ENCODE measurements around the gene SUMF2.
A peak's percentile ranks its signal among the peaks of the same experiment; 100 is the strongest.
"Not testable (repeated sequence)": the region's sequence is repeated elsewhere in the genome, so short reads cannot be mapped to it uniquely, and the experiment has no call there.

Gene SUMF2

DNA sequence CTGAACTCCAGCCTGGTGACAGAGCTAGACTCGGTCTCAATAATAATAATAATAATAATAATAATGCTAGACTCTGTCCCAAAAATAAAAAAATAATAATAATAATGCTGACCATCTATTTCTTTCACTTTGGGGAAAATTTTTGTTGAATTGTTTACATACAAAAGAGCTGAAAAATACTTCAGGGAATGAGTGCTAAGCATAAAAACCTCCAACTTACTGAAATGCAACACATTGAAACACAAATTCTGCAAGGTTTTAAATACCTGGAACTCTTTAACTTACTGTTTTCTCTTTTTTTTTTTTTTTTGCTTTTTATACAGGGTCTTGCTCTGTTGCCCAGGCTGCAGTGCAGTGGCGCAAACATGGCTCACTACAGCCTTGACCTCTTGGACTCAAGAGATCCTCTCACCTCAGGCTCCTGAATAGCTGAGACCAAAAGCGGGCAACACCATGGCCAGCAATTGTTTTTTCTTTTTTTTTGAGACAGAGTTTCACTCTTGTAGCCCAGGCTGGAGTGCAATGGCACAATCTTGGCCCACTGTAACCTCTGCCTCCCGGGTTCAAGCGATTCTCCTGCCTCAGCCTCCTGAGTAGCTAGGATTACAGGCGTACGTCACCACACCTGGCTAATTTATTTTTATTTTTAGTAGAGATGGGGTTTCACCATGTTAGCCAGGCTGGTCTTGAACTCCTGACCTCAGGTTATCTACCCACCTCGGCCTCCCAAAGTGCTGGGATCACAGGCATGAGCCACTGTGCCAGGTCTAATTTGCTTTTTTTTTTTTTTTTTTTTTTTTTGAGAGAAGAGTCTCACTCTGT lies 34.3 kb downstream of the SUMF2 start:
- not testable (repeated sequence) for H3K4me3 ChIP-seq

GRCh38 chr7:56099653-56100052 lies 35.6 kb downstream of the SUMF2 start:
- no peak overlapping the region for H3K27ac ChIP-seq
- H3K4me3 ChIP-seq: no peak overlapping the region

More for the DNA sequence above, 34.3 kb downstream of the SUMF2 start:
- H3K27ac ChIP-seq: peak overlapping the region in 2 of 21 experiments; percentile 16 to 17

GRCh38 chr7:56104138-56104537 lies 40.1 kb downstream of the SUMF2 start:
- not testable (repeated sequence) for H3K4me3 ChIP-seq, H3K27ac ChIP-seq

- peak overlapping the region; percentile 78 to 94 (median 82) for H3K4me3 ChIP-seq
- H3K27ac ChIP-seq: peak overlapping the region in 20 of 21 experiments; percentile 66 to 98 (median 88)
Observed at GRCh38 chr7:56105508-56105907, 41.4 kb downstream of the SUMF2 start.

DNA sequence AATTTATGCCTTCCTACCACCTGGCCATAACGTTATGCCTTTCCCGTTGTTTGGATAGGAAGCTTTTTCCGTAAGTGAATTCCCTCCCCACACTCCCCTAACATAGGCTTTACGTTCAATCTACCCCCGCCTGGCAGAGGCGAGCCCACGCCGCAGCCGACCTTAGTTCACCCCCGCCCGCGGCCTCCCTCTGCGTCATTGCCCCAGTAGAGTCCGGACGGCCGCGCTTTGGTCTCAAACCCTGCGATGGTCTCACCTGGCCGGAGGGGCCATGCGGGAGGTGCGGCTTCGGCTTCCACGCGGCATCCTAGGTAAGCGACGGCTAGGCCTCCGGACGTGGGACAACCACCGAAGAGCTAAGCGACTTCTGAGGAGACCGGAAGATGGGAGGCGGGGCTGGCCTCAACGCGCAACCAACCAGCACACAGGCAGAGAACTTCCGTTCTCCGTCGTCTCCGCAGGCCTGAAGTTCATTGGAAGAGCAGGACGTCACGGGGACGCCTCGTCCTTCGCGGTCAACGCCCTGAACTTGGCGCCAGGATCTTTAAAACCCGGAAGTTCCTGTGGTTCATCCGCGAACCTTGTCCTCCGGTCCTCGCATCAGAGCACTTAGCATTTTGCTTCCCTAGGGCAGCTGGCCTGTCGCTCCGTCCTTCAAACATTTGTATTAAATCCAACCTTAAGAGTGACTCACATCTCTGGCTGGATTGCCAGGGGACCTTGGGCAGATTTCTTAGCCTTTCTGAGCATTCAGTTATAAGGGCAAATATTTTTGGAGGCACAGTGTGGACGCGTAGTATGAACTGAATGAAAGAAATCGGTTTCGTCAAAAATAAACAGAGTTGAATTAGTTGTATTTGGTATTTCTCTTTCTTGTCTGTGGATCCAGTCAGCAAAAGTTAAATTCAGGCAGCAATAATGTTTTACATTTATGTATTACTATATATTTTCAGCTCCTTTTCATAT lies 42.3 kb downstream of the SUMF2 start, which contains the start of gene CHCHD2:
Gene CHCHD2, minus strand, starts transcription at position 369 of the 966 bp plus-strand sequence. Its CDS starts 63 bp downstream, at position 306.
- peak within 1 kb of the TSS; percentile 66 to 98 (median 88) for H3K27ac ChIP-seq
- H3K4me3 ChIP-seq: peak within 1 kb of the TSS; percentile 78 to 94 (median 82)

- Histone ChIP-seq H3K4me3 (no peak overlapping the region), H3K27ac (no peak overlapping the region)
Observed at GRCh38 chr7:56107954-56108258, 43.8 kb downstream of the SUMF2 start.

GRCh38 chr7:56110611-56111010 lies 46.5 kb downstream of the SUMF2 start:
- Histone ChIP-seq H3K4me3 (no peak overlapping the region), H3K27ac (no peak overlapping the region)

DNA sequence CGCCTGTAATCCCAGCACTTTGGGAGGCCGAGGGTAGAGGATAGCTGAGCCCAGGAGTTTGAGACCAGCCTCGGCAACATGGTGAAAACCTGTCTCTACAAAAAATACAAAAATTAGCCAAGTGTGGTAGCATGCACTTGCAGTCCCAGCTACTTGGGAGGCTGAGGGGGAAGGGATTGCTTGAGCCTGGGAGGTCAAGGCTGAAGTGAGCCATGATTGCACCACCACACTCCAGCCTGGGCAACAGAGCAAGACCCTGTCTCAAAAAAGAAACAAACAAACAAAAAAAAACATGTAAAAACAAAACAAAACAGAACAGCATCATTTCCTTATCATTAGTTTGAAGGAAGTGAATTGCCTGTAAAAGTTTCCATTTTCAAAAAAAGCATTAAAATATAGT lies 48.2 kb downstream of the SUMF2 start:
- H3K4me3 ChIP-seq, H3K27ac ChIP-seq: not testable (repeated sequence)

- peak within 1 kb of the TSS in 6 of 7 experiments; percentile 9 to 38 (median 21) for H3K4me3 ChIP-seq
- H3K27ac ChIP-seq: peak within 1 kb of the TSS in 1 of 21 experiments; percentile 17
Observed at GRCh38 chr7:56115852-56116538, 51.9 kb downstream of the SUMF2 start, which contains the start of gene NUPR2. TSS of gene NUPR2 (minus strand) at chr7:56116417. CDS start at chr7:56116314, 103 bp downstream.

- Histone ChIP-seq H3K4me3 (no peak overlapping the region), H3K27ac (no peak overlapping the region)
Observed at GRCh38 chr7:56121440-56121839, 57.4 kb downstream of the SUMF2 start.

DNA sequence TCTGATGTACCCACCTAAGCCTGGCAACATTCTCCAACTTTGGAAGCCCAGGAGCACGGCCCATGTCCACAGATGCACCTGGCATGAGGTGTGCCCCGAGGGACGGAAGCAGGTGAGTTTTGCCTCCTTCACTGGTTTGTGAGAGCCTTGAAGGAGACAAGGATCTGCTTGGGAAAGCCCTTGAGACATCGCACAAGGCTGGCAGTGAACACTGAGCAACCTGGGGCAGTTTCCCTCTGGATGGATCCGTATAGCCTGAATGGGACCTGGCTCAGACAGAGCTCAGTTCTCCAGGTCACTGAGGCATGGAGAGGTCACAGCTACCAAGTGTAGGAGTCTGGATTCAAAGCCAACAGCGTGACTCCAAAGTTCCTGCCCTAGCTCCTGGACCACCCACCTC lies 60.9 kb downstream of the SUMF2 start:
- Histone ChIP-seq H3K4me3 (no peak overlapping the region), H3K27ac (no peak overlapping the region)

DNA sequence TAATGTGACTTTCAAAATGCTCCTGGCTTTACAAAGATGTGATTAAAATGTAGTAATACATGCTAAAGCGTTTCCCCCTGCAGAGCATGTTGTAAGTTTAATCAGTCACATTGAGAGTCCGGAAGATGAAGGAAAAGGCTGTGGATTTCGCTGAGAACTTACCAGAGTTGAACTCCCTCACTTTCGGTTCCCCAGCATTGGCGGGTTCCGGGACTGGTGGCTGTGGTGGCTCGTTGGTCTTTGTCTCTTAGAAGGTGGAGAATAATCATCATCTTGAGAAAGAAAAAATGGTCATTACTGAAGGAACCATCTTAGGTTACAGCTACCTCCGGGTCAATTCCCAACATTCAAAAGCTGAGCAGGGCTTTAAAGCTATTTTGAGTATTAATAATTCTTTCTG lies 61.7 kb downstream of the SUMF2 start:
- no peak overlapping the region for H3K4me3 ChIP-seq
- no peak overlapping the region for H3K27ac ChIP-seq

DNA sequence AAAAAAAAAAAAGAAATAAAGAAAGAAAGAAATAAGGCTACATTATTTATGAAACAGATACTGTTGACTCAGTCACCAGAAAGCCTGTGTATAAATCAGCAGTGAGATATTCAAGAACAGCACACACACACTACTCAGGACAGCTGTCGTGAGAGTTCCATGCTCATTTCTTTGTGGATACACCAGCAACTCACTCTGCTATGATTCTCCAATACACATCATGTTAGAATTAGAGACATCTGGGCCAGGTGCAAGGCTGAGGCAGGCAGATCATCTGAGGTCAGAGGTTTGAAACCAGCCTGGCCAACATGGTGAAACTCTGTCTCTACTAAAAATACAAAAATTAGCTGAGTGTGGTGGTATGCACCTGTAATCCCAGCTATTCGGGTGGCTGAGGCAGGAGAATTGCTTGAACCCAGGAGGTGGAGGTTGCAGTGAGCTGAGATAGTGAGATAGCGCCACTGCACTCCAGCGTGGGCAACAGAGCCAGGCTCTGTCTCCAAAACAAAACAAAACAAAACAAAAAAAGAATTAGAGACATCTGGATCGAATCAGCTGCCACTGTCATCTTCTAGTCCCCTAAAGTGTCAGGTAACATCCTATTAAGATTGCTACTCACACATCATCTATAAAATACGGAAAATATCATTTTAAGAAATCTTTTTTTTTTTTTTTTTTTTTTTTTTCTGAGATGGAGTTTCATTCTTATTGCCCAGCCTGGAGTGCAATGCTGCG lies 63.3 kb downstream of the SUMF2 start:
- no peak overlapping the region for H3K27ac ChIP-seq
- H3K4me3 ChIP-seq: no peak overlapping the region

Measured in skin epidermis (tissue), 12 donors.